Measurements from ENCODE around the gene AGPAT3. TPM values are rescaled to one million over a fixed set of nuclear protein-coding genes. Genes with fewer than 3 reads are reported as not detected.
A peak's percentile ranks its signal among the peaks of the same experiment; 100 is the strongest.

AGPAT3 gene
- total and polyA plus RNA-seq, 5 donors from 2014 or later, result 13.3 to 67.8 (median 18.1) TPM

GRCh38 chr21:43912910-43913309 lies 47.9 kb downstream of the AGPAT3 start:
- Histone ChIP-seq H3K36me3 (ENCODE audit: control insufficient read depth, insufficient read depth, low read length) (peaks cover 8% of the 10 kb centered on the region), H3K27me3 (ENCODE audit: control insufficient read depth, insufficient read depth, low read length) (no peaks in the 10 kb centered on the region), H3K4me1 (ENCODE audit: control insufficient read depth, insufficient read depth, low read length, poor library complexity, severe bottlenecking) (peaks cover 26% of the 10 kb centered on the region), H3K9me3 (ENCODE audit: control insufficient read depth in 2 of 2, low read length in 2 of 2) (peaks cover 2 to 12% of the 10 kb centered on the region in 2 experiments), H3K4me3 (ENCODE audit: low read depth, low read length) (no peak overlapping the region), H3K27ac (ENCODE audit: insufficient read depth, low read length, poor library complexity, severe bottlenecking) (no peak overlapping the region)
- Mint-ChIP-seq H3K4me1 (peaks cover 21 to 37% (median 33%) of the 10 kb centered on the region in 4 donors), H3K27me3 (no peaks in the 10 kb centered on the region), H3K9me3 (peaks cover 0 to 10% (median 0%) of the 10 kb centered on the region in 7 donors), H3K36me3 (peaks cover 25% of the 10 kb centered on the region), H3K4me3 (peak overlapping the region in 1 of 4 donors; percentile 49), H3K27ac (peak overlapping the region in 2 of 3 donors; percentile 1 to 7)
- DNase-seq, result no peak
- ATAC-seq (ENCODE audit: low read depth in 2 of 2), result no peak

- Histone ChIP-seq H3K9me3 (ENCODE audit: control insufficient read depth in 2 of 2, low read length in 2 of 2) (peaks cover 2 to 12% of the 10 kb centered on the region in 2 experiments), H3K36me3 (ENCODE audit: control insufficient read depth, insufficient read depth, low read length) (peaks cover 5% of the 10 kb centered on the region), H3K4me3 (ENCODE audit: low read depth, low read length) (no peak overlapping the region), H3K4me1 (ENCODE audit: control insufficient read depth, insufficient read depth, low read length, poor library complexity, severe bottlenecking) (peaks cover 33% of the 10 kb centered on the region), H3K27me3 (ENCODE audit: control insufficient read depth, insufficient read depth, low read length) (no peaks in the 10 kb centered on the region), H3K27ac (ENCODE audit: insufficient read depth, low read length, poor library complexity, severe bottlenecking) (peak overlapping the region; percentile 5)
- ATAC-seq (ENCODE audit: low read depth in 2 of 2), result no peak
- Mint-ChIP-seq H3K4me3 (peak overlapping the region in 1 of 4 donors; percentile 69), H3K4me1 (peaks cover 25 to 46% (median 37%) of the 10 kb centered on the region in 4 donors), H3K27ac (peak overlapping the region in 2 of 3 donors; percentile 2 to 7), H3K36me3 (peaks cover 25% of the 10 kb centered on the region), H3K27me3 (no peaks in the 10 kb centered on the region), H3K9me3 (peaks cover 0 to 10% (median 0%) of the 10 kb centered on the region in 7 donors)
- no peak for DNase-seq
These were observed 48.9 kb downstream of the AGPAT3 start for GRCh38 chr21:43913928-43914327.

GRCh38 chr21:43916076-43916475 lies 51.1 kb downstream of the AGPAT3 start:
- Histone ChIP-seq H3K27me3 (ENCODE audit: control insufficient read depth, insufficient read depth, low read length) (no peaks in the 10 kb centered on the region), H3K4me3 (ENCODE audit: low read depth, low read length) (peak overlapping the region; percentile 88), H3K4me1 (ENCODE audit: control insufficient read depth, insufficient read depth, low read length, poor library complexity, severe bottlenecking) (peaks cover 37% of the 10 kb centered on the region), H3K9me3 (ENCODE audit: control insufficient read depth in 2 of 2, low read length in 2 of 2) (peaks cover 2 to 12% of the 10 kb centered on the region in 2 experiments), H3K36me3 (ENCODE audit: control insufficient read depth, insufficient read depth, low read length) (peaks cover 5% of the 10 kb centered on the region), H3K27ac (ENCODE audit: insufficient read depth, low read length, poor library complexity, severe bottlenecking) (no peak overlapping the region)
- Mint-ChIP-seq H3K36me3 (peaks cover 19% of the 10 kb centered on the region), H3K9me3 (peaks cover 0 to 10% (median 0%) of the 10 kb centered on the region in 7 donors), H3K27ac (peak overlapping the region; percentile 43 to 92 (median 85)), H3K27me3 (no peaks in the 10 kb centered on the region), H3K4me1 (peaks cover 21 to 58% (median 45%) of the 10 kb centered on the region in 4 donors), H3K4me3 (peak overlapping the region; percentile 86 to 93 (median 90))
- DNase-seq (no peak), ATAC-seq (ENCODE audit: low read depth in 2 of 2) (no peak)

GRCh38 chr21:43916691-43917514 lies 51.9 kb downstream of the AGPAT3 start:
- H3K4me1 ChIP-seq (ENCODE audit: control insufficient read depth, insufficient read depth, low read length, poor library complexity, severe bottlenecking), result peaks cover 45% of the 10 kb centered on the region
- ATAC-seq (ENCODE audit: low read depth in 2 of 2) (peak; percentile 91 to 94), DNase-seq (peak; percentile 49 to 84 (median 73))
- H3K4me3 Mint-ChIP-seq, result peak overlapping the region; percentile 86 to 93 (median 90)
- no peaks in the 10 kb centered on the region for H3K27me3 Mint-ChIP-seq
- peaks cover 29 to 66% (median 53%) of the 10 kb centered on the region in 4 donors for H3K4me1 Mint-ChIP-seq
- no peaks in the 10 kb centered on the region for H3K27me3 ChIP-seq (ENCODE audit: control insufficient read depth, insufficient read depth, low read length)
- peak overlapping the region; percentile 88 for H3K4me3 ChIP-seq (ENCODE audit: low read depth, low read length)
- H3K36me3 Mint-ChIP-seq, result peaks cover 14% of the 10 kb centered on the region
- H3K9me3 Mint-ChIP-seq, result peaks cover 0 to 10% (median 0%) of the 10 kb centered on the region in 7 donors
- H3K36me3 ChIP-seq (ENCODE audit: control insufficient read depth, insufficient read depth, low read length), result peaks cover 5% of the 10 kb centered on the region
- H3K27ac Mint-ChIP-seq, result peak overlapping the region; percentile 85 to 92 (median 85)
- peaks cover 2 to 10% of the 10 kb centered on the region in 2 experiments for H3K9me3 ChIP-seq (ENCODE audit: control insufficient read depth in 2 of 2, low read length in 2 of 2)
- H3K27ac ChIP-seq (ENCODE audit: insufficient read depth, low read length, poor library complexity, severe bottlenecking), result peak overlapping the region; percentile 81

- peaks cover 54% of the 10 kb centered on the region for H3K4me1 ChIP-seq (ENCODE audit: control insufficient read depth, insufficient read depth, low read length, poor library complexity, severe bottlenecking)
- no peak for ATAC-seq (ENCODE audit: low read depth in 2 of 2)
- peak overlapping the region; percentile 81 for H3K27ac ChIP-seq (ENCODE audit: insufficient read depth, low read length, poor library complexity, severe bottlenecking)
These were observed 52.7 kb downstream of the AGPAT3 start for GRCh38 chr21:43917515-43918384.

DNA sequence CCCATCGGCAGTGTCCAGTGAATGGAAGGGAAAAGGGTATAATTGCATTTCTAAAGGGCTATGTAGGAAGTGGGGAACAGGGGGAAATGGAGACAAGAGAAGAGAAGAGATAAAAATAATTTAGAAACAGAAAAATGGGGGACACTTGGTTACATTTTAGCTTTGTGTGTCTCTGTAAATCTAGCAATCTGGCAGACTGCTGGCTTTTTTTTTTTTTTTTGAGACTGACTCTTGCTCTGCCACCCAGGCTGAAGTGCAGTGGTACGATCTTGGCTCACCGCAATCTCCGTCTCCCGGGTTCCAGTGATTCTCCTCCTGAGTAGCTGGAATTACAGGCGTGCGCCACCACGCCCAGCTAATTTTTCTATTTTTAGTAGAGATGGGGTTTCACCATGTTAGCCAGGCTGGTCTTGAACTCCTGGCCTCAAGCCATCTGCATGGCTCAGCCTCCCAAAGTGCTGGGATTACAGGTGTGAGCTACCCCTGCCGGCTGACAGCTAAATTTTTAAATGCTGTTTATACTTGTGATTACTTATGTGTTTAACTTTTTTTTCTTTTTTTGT lies 53.4 kb downstream of the AGPAT3 start:
- Mint-ChIP-seq H3K4me1 (peaks cover 25 to 76% (median 54%) of the 10 kb centered on the region in 4 donors), H3K9me3 (peaks cover 0 to 1% (median 0%) of the 10 kb centered on the region in 7 donors), H3K4me3 (peak overlapping the region; percentile 15 to 69 (median 59)), H3K27ac (peak overlapping the region in 2 of 3 donors; percentile 75 to 83), H3K27me3 (no peaks in the 10 kb centered on the region), H3K36me3 (peaks cover 3% of the 10 kb centered on the region)
- Histone ChIP-seq H3K27ac (ENCODE audit: insufficient read depth, low read length, poor library complexity, severe bottlenecking) (peak overlapping the region; percentile 6), H3K9me3 (ENCODE audit: control insufficient read depth in 2 of 2, low read length in 2 of 2) (no peaks in the 10 kb centered on the region), H3K27me3 (ENCODE audit: control insufficient read depth, insufficient read depth, low read length) (no peaks in the 10 kb centered on the region), H3K4me1 (ENCODE audit: control insufficient read depth, insufficient read depth, low read length, poor library complexity, severe bottlenecking) (peaks cover 54% of the 10 kb centered on the region), H3K4me3 (ENCODE audit: low read depth, low read length) (no peak overlapping the region), H3K36me3 (ENCODE audit: control insufficient read depth, insufficient read depth, low read length) (no peaks in the 10 kb centered on the region)
- DNase-seq, result no peak
- ATAC-seq (ENCODE audit: low read depth in 2 of 2), result no peak

More at GRCh38 chr21:43917515-43918384, 52.7 kb downstream of the AGPAT3 start:
- H3K27me3 Mint-ChIP-seq, result no peaks in the 10 kb centered on the region
- H3K9me3 ChIP-seq (ENCODE audit: control insufficient read depth in 2 of 2, low read length in 2 of 2), result peaks cover 0 to 2% of the 10 kb centered on the region in 2 experiments
- no peaks in the 10 kb centered on the region for H3K27me3 ChIP-seq (ENCODE audit: control insufficient read depth, insufficient read depth, low read length)
- H3K4me3 Mint-ChIP-seq, result peak overlapping the region; percentile 86 to 93 (median 90)
- DNase-seq, result peak in 1 of 3 donors; percentile 48
- H3K9me3 Mint-ChIP-seq, result peaks cover 0 to 6% (median 0%) of the 10 kb centered on the region in 7 donors
- peaks cover 26 to 74% (median 54%) of the 10 kb centered on the region in 4 donors for H3K4me1 Mint-ChIP-seq
- H3K36me3 ChIP-seq (ENCODE audit: control insufficient read depth, insufficient read depth, low read length), result peaks cover 1% of the 10 kb centered on the region
- H3K4me3 ChIP-seq (ENCODE audit: low read depth, low read length), result peak overlapping the region; percentile 74
- H3K36me3 Mint-ChIP-seq, result peaks cover 5% of the 10 kb centered on the region
- peak overlapping the region; percentile 85 to 92 (median 85) for H3K27ac Mint-ChIP-seq

GRCh38 chr21:43919283-43919682 lies 54.3 kb downstream of the AGPAT3 start:
- no peaks in the 10 kb centered on the region for H3K9me3 Mint-ChIP-seq
- Histone ChIP-seq H3K36me3 (ENCODE audit: control insufficient read depth, insufficient read depth, low read length) (peaks cover under 1% of the 10 kb centered on the region), H3K27ac (ENCODE audit: insufficient read depth, low read length, poor library complexity, severe bottlenecking) (no peak overlapping the region), H3K4me1 (ENCODE audit: control insufficient read depth, insufficient read depth, low read length, poor library complexity, severe bottlenecking) (peaks cover 50% of the 10 kb centered on the region), H3K4me3 (ENCODE audit: low read depth, low read length) (no peak overlapping the region), H3K27me3 (ENCODE audit: control insufficient read depth, insufficient read depth, low read length) (no peaks in the 10 kb centered on the region), H3K9me3 (ENCODE audit: control insufficient read depth in 2 of 2, low read length in 2 of 2) (no peaks in the 10 kb centered on the region)
- no peaks in the 10 kb centered on the region for H3K27me3 Mint-ChIP-seq
- no peaks in the 10 kb centered on the region for H3K36me3 Mint-ChIP-seq
- peak overlapping the region in 1 of 3 donors; percentile 83 for H3K27ac Mint-ChIP-seq
- H3K4me3 Mint-ChIP-seq, result peak overlapping the region in 2 of 4 donors; percentile 15 to 73
- H3K4me1 Mint-ChIP-seq, result peaks cover 25 to 73% (median 49%) of the 10 kb centered on the region in 4 donors
- DNase-seq (no peak), ATAC-seq (ENCODE audit: low read depth in 2 of 2) (no peak)
